ENCODE measurements around the gene NSUN7.

DNA sequence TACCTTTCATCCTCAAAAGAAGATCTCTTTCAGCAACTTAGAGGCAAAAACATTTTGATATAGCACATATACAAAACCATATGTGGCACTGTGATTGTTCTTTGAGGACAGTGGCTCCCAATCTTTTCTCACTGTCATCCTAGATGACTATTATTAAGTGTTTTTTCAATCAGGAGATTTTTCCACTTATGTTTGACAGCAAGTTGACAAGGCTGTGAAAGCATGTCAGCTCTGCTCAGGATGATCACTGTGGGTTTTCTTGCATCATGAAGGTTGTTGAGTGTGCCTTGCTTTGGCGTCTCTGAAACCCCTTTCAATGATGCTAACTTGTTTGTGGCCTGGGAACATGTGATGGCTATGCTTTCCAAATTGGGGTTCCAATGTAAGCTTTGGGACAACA is 20.2 kb upstream of the NSUN7 start:
- TF ChIP-seq CTCF (IDR thresholded peaks at IDR 0.05) (no peak), POLR2A (IDR thresholded peaks at IDR 0.05) (no peak)

Measured in gastroesophageal sphincter (tissue), 3 donors.